Astrocyte (in vitro differentiated cells and primary cell): ENCODE measurements around the gene PPM1A. TPM values are rescaled to one million over a fixed set of nuclear protein-coding genes. Genes with fewer than 3 reads are reported as not detected.

ENCODE experiments used
- DNase-seq: peaks from one replicate; pipeline ENCODE4 v3.0.0-alpha.2; 2010; ENCODE audit warnings: low read depth
- FAIRE-seq: peaks from 2 replicates; lab custom pipeline; 2011; peaks lifted over from hg19 to GRCh38; lab: Jason Lieb, UNC
- H2AFZ ChIP-seq: 2 replicates; pipeline ENCODE4 v1.6.0; 2012; ENCODE audit warnings: low read depth, low read length, inconsistent platforms
- H3K27ac ChIP-seq: 2 replicates; pipeline ENCODE4 v1.5.1; 2011; ENCODE audit warnings: low read depth, low read length, inconsistent platforms
- H3K27me3 ChIP-seq: 2 replicates; pipeline ENCODE4 v1.6.0; 2011; ENCODE audit warnings: low read length, inconsistent platforms; ENCODE audit not compliant: insufficient read depth
- H3K36me3 ChIP-seq: 2 replicates; pipeline ENCODE4 v1.5.1; 2011; ENCODE audit warnings: low read length, inconsistent platforms; ENCODE audit not compliant: insufficient read depth
- H3K4me1 ChIP-seq: 2 replicates; pipeline ENCODE4 v1.5.1; 2011; ENCODE audit warnings: low read length, inconsistent platforms; ENCODE audit not compliant: insufficient read depth
- H3K4me2 ChIP-seq: 2 replicates; pipeline ENCODE4 v1.6.0; 2012; ENCODE audit warnings: low read length, inconsistent platforms
- H3K4me3 ChIP-seq: 2 replicates; pipeline ENCODE4 v1.5.1; 2011; ENCODE audit warnings: low read depth, mild to moderate bottlenecking, low read length, inconsistent platforms; ENCODE audit not compliant: insufficient read depth
- H3K79me2 ChIP-seq: 2 replicates; pipeline ENCODE4 v1.6.0; 2012; ENCODE audit warnings: mild to moderate bottlenecking, low read length, inconsistent platforms; ENCODE audit not compliant: insufficient read depth
- H3K9ac ChIP-seq: 2 replicates; pipeline ENCODE4 v1.6.0; 2012; ENCODE audit warnings: mild to moderate bottlenecking, low read length, inconsistent platforms
- H3K9me3 ChIP-seq: 2 replicates; pipeline ENCODE4 v1.5.1; 2012; ENCODE audit warnings: low read depth, mild to moderate bottlenecking, low read length, inconsistent platforms; ENCODE audit not compliant: insufficient read depth
- H4K20me1 ChIP-seq: 2 replicates; pipeline ENCODE4 v1.6.0; 2012; ENCODE audit warnings: low read length, inconsistent platforms; ENCODE audit not compliant: insufficient read depth
- H3K27ac Mint-ChIP-seq: one replicate; pipeline ENCODE4 v1.8.0; 2021; ENCODE audit warnings: mild to moderate bottlenecking, mixed read lengths; ENCODE audit not compliant: unreplicated experiment
- H3K27me3 Mint-ChIP-seq: one replicate; pipeline ENCODE4 v1.8.0; 2021; ENCODE audit warnings: low read depth, mixed read lengths; ENCODE audit not compliant: unreplicated experiment
- H3K36me3 Mint-ChIP-seq: one replicate; pipeline ENCODE4 v1.8.0; 2021; ENCODE audit warnings: low read depth, mixed read lengths; ENCODE audit not compliant: unreplicated experiment
- H3K4me1 Mint-ChIP-seq: one replicate; pipeline ENCODE4 v1.8.0; 2021; ENCODE audit warnings: low read depth, mixed read lengths; ENCODE audit not compliant: unreplicated experiment
- H3K4me3 Mint-ChIP-seq: one replicate; pipeline ENCODE4 v1.8.0; 2021; ENCODE audit warnings: mild to moderate bottlenecking, moderate library complexity, mixed read lengths; ENCODE audit not compliant: unreplicated experiment
- H3K9me3 Mint-ChIP-seq: one replicate; pipeline ENCODE4 v1.8.0; 2021; ENCODE audit warnings: mild to moderate bottlenecking, mixed read lengths; ENCODE audit not compliant: unreplicated experiment
- CTCF ChIP-seq: IDR thresholded peaks from 2 replicates; pipeline ENCODE4 v1.5.1; 2011; ENCODE audit warnings: low read depth, mild to moderate bottlenecking, inconsistent platforms, low read length, moderate library complexity; ENCODE audit not compliant: insufficient read depth
- EZH2 ChIP-seq: IDR thresholded peaks from 2 replicates; pipeline ENCODE4 v1.6.1; 2012; ENCODE audit warnings: mild to moderate bottlenecking, low read length, inconsistent platforms; ENCODE audit not compliant: insufficient read depth
- total RNA-seq: library from RNA; stranded (reverse); gene quantifications from 2 replicates; pipeline ENCODE4 v1.2.1, GENCODE V29; 2021

PPM1A gene
- total RNA-seq, 1 donor from 2014 or later: 50.3 TPM

DNA sequence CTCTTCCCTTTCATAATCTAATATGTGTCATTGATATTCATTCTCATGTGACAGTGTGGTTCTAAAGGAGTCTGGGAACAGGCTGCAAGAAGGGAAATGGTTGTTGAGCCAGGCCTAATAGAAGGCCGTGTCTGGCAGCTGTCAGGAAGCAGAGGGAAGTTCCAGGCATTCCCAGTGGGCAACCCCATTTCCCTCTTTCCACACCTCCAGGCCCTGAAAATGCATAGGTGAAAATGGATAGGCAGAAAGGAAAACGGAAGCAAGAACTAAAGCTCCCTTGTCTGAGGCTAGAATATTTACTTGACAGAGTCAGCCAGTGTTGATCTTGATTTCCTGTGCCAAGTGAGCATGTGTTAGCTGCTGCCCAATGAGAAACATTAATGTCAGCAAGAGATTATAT, 97.7 kb downstream of the PPM1A start:
- Mint-ChIP-seq H3K4me3 (no peak overlapping the region), H3K4me1 (no peaks in the 10 kb centered on the region), H3K27me3 (no peaks in the 10 kb centered on the region), H3K27ac (no peak overlapping the region), H3K9me3 (no peaks in the 10 kb centered on the region), H3K36me3 (no peaks in the 10 kb centered on the region)
- Histone ChIP-seq H4K20me1 (no peaks in the 10 kb centered on the region), H3K4me1 (no peaks in the 10 kb centered on the region), H3K9ac (no peak overlapping the region), H2AFZ (no peak overlapping the region), H3K4me2 (no peak overlapping the region), H3K36me3 (no peaks in the 10 kb centered on the region), H3K9me3 (no peaks in the 10 kb centered on the region), H3K27me3 (peaks cover 9% of the 10 kb centered on the region), H3K27ac (no peak overlapping the region), H3K79me2 (no peaks in the 10 kb centered on the region), H3K4me3 (no peak overlapping the region)
- TF ChIP-seq EZH2 (no peak), CTCF (no peak)
- DNase-seq: no peak
- no peak for FAIRE-seq

GRCh38 chr14:60348211-60348610, 99.2 kb downstream of the PPM1A start:
- H3K4me1 Mint-ChIP-seq: no peaks in the 10 kb centered on the region
- FAIRE-seq (no peak), DNase-seq (no peak)
- peaks cover 10% of the 10 kb centered on the region for H3K27me3 ChIP-seq
- H3K4me3 Mint-ChIP-seq: no peak overlapping the region
- H3K9me3 Mint-ChIP-seq: no peaks in the 10 kb centered on the region
- TF ChIP-seq EZH2: no peak
- TF ChIP-seq CTCF: no peak
- H3K9ac ChIP-seq: no peak overlapping the region
- H3K27ac ChIP-seq: no peak overlapping the region
- H3K36me3 ChIP-seq: no peaks in the 10 kb centered on the region
- H3K79me2 ChIP-seq: no peaks in the 10 kb centered on the region
- no peaks in the 10 kb centered on the region for H4K20me1 ChIP-seq
- no peaks in the 10 kb centered on the region for H3K36me3 Mint-ChIP-seq
- H3K4me1 ChIP-seq: no peaks in the 10 kb centered on the region
- no peak overlapping the region for H3K4me2 ChIP-seq
- no peak overlapping the region for H3K27ac Mint-ChIP-seq
- no peak overlapping the region for H2AFZ ChIP-seq
- H3K9me3 ChIP-seq: no peaks in the 10 kb centered on the region
- no peak overlapping the region for H3K4me3 ChIP-seq
- H3K27me3 Mint-ChIP-seq: no peaks in the 10 kb centered on the region

Other genes starting within 250 kb of the PPM1A start
- 67.9 and 71.3 TPM in 2 replicates for gene PCNX4, start 157.3 kb upstream of the PPM1A start, total RNA-seq
- 57.3 and 62.5 TPM in 2 replicates for gene DHRS7, start 83.8 kb upstream of the PPM1A start, total RNA-seq
- 1.6 and 2.1 TPM in 2 replicates for gene C14orf39, start 236.8 kb downstream of the PPM1A start, total RNA-seq